SK-N-MC (cell line): ENCODE results near the gene POP4.

Source experiments
- EZH2 ChIP-seq: fragments of 200-600 bp; sonication (generic); IDR thresholded peaks from one replicate; pipeline ENCODE4 v1.6.1; 2017; ENCODE audit warnings: antibody characterized with exemption
- FOXP2 ChIP-seq: optimal IDR thresholded peaks from 2 replicates; pipeline ENCODE3; 2011; ENCODE audit warnings: mild to moderate bottlenecking, moderate library complexity; ENCODE audit not compliant: insufficient read depth; ENCODE audit errors: extremely low read length, control extremely low read depth
- POLR2AphosphoS5 ChIP-seq: IDR thresholded peaks from 2 replicates; pipeline ENCODE4 v1.6.1; 2012; ENCODE audit warnings: mild to moderate bottlenecking, low read depth, low read length, borderline replicate concordance

DNA sequence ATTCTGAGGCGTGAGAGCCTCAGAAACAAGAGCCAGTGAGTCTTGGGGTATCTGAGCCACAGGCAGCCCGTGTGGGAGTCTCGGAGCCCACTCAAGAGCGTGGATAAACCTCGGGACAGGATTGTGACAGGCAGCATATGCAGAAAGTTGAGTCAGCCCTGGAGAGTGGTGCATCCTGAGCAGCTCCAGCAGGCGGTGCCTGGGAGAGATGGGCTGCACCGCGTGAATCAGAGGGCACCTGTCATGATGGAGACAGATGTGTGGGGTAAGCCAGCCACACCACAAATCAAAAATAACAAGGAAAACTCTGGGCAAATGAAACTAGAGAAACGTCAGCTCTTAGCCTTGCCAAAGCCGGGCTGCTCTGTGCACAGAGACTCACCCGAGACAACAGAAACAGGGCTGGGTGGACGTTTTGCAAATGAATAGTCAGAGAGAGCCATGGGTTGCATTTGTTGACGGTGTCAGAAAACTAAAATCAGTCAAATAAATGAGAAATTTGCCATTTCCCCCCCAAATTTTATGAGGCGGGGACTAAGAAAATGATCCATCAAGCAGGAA, 30.0 kb upstream of the POP4 start:
- TF ChIP-seq EZH2 (no peak), POLR2AphosphoS5 (no peak), FOXP2 (no peak)
